Esophagus muscularis mucosa (tissue), 4 donors: ENCODE measurements around the gene CHRDL2. TPM values are rescaled to one million over a fixed set of nuclear protein-coding genes. Genes with fewer than 3 reads are reported as not detected.

Source experiments
- DNase-seq: peaks from one replicate; pipeline ENCODE4 v3.0.0-alpha.2; 2017; ENCODE audit errors: extremely low spot score
- H3K27ac ChIP-seq, 4 donors: fragments of 200-600 bp; sonication (generic); replicated peaks in 1 of 4; 1 replicate in 3 of 4; 2 replicates in 1 of 4; pipeline ENCODE4 v1.5.1; 2016 to 2019; ENCODE audit warnings: mild to moderate bottlenecking in 1 of 4
- H3K27me3 ChIP-seq, 4 donors: fragments of 200-600 bp; sonication (generic); one replicate each; pipeline versions ENCODE4 v1.5.1 to v1.6.0; 2016 to 2019
- H3K36me3 ChIP-seq, 4 donors: fragments of 200-600 bp; sonication (generic); one replicate each; pipeline ENCODE4 v1.5.1; 2016 to 2019
- H3K4me1 ChIP-seq, 4 donors: fragments of 200-600 bp; sonication (generic); one replicate each; pipeline ENCODE4 v1.5.1; 2016 to 2019
- H3K4me3 ChIP-seq, 4 donors: fragments of 200-600 bp; sonication (generic); 1 replicate in 2 of 4; 2 replicates in 2 of 4; pipeline ENCODE4 v1.5.1; 2016 to 2019; ENCODE audit warnings: mild to moderate bottlenecking in 4 of 4, moderate library complexity in 1 of 4
- H3K9me3 ChIP-seq, 4 donors: fragments of 200-600 bp; sonication (generic); 1 replicate in 3 of 4; 2 replicates in 1 of 4; pipeline ENCODE4 v1.5.1; 2016 to 2019
- CTCF ChIP-seq, 3 experiments: fragments of 200-600 bp in 2 of 3; fragments of 450-650 bp in 1 of 3; sonication (generic) in 2 of 3; IDR thresholded peaks; one replicate each; pipeline ENCODE4 v1.5.1; 2017 to 2019; ENCODE audit warnings: antibody characterized with exemption in 3 of 3, mild to moderate bottlenecking in 2 of 3, moderate library complexity in 1 of 3
- EP300 ChIP-seq: sonication (generic); formaldehyde crosslinking; IDR thresholded peaks from one replicate; pipeline ENCODE4 v1.6.1; 2017; ENCODE audit warnings: antibody characterized with exemption
- POLR2A ChIP-seq: fragments of 450-650 bp; IDR thresholded peaks from one replicate; pipeline ENCODE4 v1.6.1; 2017; ENCODE audit warnings: antibody characterized with exemption, moderate library complexity, mild to moderate bottlenecking, low read depth
- POLR2AphosphoS5 ChIP-seq, 2 donors: sonication (generic); formaldehyde crosslinking; IDR thresholded peaks; one replicate each; pipeline ENCODE4 v1.6.1; 2017; ENCODE audit warnings: antibody characterized with exemption in 2 of 2
- WGBS: methylation state at CpG from one replicate; pipeline ENCODE4 v1.1.5; 2018; 5-methylcytosine and 5-hydroxymethylcytosine counted together
- intact Hi-C: fragments of 100-400 bp; cut with DNase I; formaldehyde crosslinking; loops from one replicate; pipeline ENCODE4 v1.15.1; 2023
- total RNA-seq, 4 donors: library from RNA; depleted of rRNA; stranded (reverse); fragments of >200 nt; gene quantifications; one replicate each; pipeline versions ENCODE4 v1.1.0 to v1.2.1, GENCODE V29; 2016

The CHRDL2 gene
- total RNA-seq, 4 donors from 2014 or later = 0.40 to 0.50 TPM; not detected in 2

- TF ChIP-seq EP300 (no peak), POLR2AphosphoS5 (IDR thresholded peaks at IDR 0.05) (no peak), CTCF (IDR thresholded peaks at IDR 0.05) (no peak), POLR2A (no peak)
- Histone ChIP-seq H3K4me3 (no peak overlapping the region), H3K36me3 (no peaks in the 10 kb centered on the region), H3K4me1 (peaks cover 4 to 73% (median 64%) of the 10 kb centered on the region in 4 donors), H3K27me3 (no peaks in the 10 kb centered on the region), H3K27ac (no peak overlapping the region), H3K9me3 (no peaks in the 10 kb centered on the region)
- intact Hi-C loops = no loop called here
- no peak for DNase-seq
Measured at GRCh38 chr11:74777038-74777437, 45.8 kb upstream of the CHRDL2 start.

GRCh38 chr11:74776546-74776945 lies 45.3 kb upstream of the CHRDL2 start:
- TF ChIP-seq CTCF (IDR thresholded peaks at IDR 0.05) (no peak), EP300 (no peak), POLR2AphosphoS5 (IDR thresholded peaks at IDR 0.05) (no peak), POLR2A (no peak)
- H3K4me3 ChIP-seq = no peak overlapping the region
- H3K4me1 ChIP-seq = peaks cover 4 to 71% (median 60%) of the 10 kb centered on the region in 4 donors
- intact Hi-C loops = no loop called here
- H3K27me3 ChIP-seq = no peaks in the 10 kb centered on the region
- no peaks in the 10 kb centered on the region for H3K9me3 ChIP-seq
- no peak overlapping the region for H3K27ac ChIP-seq
- H3K36me3 ChIP-seq = no peaks in the 10 kb centered on the region
- DNase-seq = no peak

DNA sequence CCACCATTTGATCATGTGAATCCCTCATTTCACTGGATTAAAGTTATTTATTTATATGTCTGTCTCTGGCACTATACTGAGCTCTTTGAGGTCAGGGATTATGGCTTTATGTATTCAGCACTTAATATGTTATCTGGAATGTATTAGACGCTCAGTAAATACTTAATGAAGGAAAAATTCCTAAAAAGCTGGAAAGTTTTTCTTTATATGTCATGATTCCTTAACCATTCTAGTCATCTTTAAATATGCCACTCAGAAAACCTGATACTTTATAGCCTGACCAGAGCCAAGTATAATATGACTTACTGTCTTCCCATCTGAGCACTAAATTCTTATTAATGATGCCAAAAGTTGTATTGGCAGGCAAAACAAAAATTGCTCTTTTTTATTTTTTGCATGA lies 44.5 kb upstream of the CHRDL2 start:
- no peak for TF ChIP-seq POLR2A
- no peak for TF ChIP-seq CTCF (IDR thresholded peaks at IDR 0.05)
- TF ChIP-seq POLR2AphosphoS5 (IDR thresholded peaks at IDR 0.05) = no peak
- TF ChIP-seq EP300 = no peak

GRCh38 chr11:74773476-74773875 lies 42.2 kb upstream of the CHRDL2 start:
- DNase-seq = no peak
- TF ChIP-seq POLR2A (no peak), POLR2AphosphoS5 (IDR thresholded peaks at IDR 0.05) (no peak), CTCF (IDR thresholded peaks at IDR 0.05) (no peak), EP300 (no peak)
- no peak overlapping the region for H3K4me3 ChIP-seq
- peaks cover 0 to 49% (median 47%) of the 10 kb centered on the region in 4 donors for H3K4me1 ChIP-seq
- no peak overlapping the region for H3K27ac ChIP-seq
- H3K9me3 ChIP-seq = no peaks in the 10 kb centered on the region
- H3K36me3 ChIP-seq = no peaks in the 10 kb centered on the region
- intact Hi-C loops = no loop called here
- no peaks in the 10 kb centered on the region for H3K27me3 ChIP-seq

More for the DNA sequence above, 44.5 kb upstream of the CHRDL2 start:
- H3K4me1 ChIP-seq = peaks cover 3 to 65% (median 52%) of the 10 kb centered on the region in 4 donors
- 79% methylated on average over 1 of the region's 1 CpG for WGBS
- DNase-seq = no peak
- intact Hi-C loops = no loop called here
- H3K9me3 ChIP-seq = no peaks in the 10 kb centered on the region
- H3K27me3 ChIP-seq = no peaks in the 10 kb centered on the region
- no peak overlapping the region for H3K4me3 ChIP-seq
- H3K36me3 ChIP-seq = no peaks in the 10 kb centered on the region
- no peak overlapping the region for H3K27ac ChIP-seq

GRCh38 chr11:74771139-74771538 lies 39.9 kb upstream of the CHRDL2 start:
- H3K4me1 ChIP-seq = peaks cover 0 to 26% (median 25%) of the 10 kb centered on the region in 4 donors
- H3K9me3 ChIP-seq = no peaks in the 10 kb centered on the region
- intact Hi-C loops = no loop called here
- no peaks in the 10 kb centered on the region for H3K36me3 ChIP-seq
- TF ChIP-seq POLR2A = no peak
- no peak for TF ChIP-seq CTCF (IDR thresholded peaks at IDR 0.05)
- WGBS = 92% methylated on average over 3 of the region's 3 CpGs
- no peak overlapping the region for H3K27ac ChIP-seq
- H3K4me3 ChIP-seq = no peak overlapping the region
- DNase-seq = no peak
- H3K27me3 ChIP-seq = no peaks in the 10 kb centered on the region
